Measurements from ENCODE around the gene TMPRSS3.

The TMPRSS3 gene

DNA sequence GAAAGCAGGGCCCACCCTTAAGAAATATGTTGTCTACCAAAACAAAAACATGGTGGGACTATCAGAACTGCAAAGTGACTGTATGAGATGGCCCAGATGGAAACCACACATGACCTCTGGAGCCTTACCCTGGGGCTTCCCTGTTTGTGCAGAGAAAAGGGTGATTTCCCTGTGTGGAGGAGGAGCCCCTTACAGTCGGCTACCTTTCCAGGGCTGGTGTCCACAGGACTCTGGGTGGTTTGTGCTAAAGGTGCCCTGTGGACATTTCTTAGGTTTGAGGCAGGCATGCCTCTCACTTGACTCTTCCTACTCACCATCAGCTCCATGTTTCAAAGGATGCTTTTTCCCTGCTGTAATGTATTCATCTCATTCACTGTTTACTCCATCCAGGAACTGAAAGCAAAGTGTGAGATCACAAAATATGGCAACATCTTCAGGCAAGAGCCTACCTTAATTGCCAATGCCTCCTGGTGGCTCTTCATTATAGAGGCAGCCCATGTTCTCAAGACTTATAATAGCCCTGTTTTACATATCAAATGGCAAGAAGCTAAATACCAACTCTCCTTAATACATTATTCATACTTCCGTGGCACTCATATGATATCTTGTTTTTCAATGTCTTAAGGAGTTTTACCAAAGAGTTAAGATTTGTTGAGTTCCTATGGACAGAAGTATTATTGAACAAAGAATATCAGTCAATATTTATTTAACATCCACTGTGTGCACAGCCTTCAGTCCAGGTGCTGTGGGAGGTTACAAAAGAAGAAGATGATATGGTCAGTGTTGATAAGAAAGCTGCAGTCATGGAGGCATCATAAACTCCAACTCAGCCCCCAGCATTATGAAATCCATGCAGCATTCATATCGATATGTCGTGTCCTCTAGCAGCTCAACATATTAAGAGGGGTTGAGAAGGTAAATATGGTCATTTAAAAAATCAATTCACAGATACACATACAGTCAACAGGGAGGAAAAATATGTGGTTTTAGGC is 65.2 kb downstream of the TMPRSS3 start:
- no peak for DNase-seq

DNA sequence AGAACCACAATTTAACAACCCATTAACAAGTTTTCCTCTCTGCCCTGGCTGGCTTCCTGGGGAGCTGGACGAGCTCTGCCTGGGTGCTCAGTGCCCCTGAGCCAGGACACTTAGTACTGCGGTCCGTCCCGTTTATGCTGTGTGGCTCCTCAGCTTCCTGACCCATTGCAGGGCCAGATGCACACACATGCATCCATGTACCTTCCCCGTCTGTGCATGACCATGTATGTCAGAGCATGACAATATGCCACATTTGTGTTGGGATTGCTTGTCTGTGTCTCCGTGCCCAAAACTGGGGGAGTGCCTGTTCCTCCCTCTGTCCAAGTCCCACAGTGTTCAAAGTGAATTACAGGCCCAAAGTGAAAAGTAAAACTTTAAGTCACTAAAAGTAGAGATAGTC is 71.0 kb downstream of the TMPRSS3 start:
- no peak for DNase-seq
